ENCODE measurements around the gene DUSP14.
A peak's percentile ranks its signal among the peaks of the same experiment; 100 is the strongest.

Gene DUSP14

DNA sequence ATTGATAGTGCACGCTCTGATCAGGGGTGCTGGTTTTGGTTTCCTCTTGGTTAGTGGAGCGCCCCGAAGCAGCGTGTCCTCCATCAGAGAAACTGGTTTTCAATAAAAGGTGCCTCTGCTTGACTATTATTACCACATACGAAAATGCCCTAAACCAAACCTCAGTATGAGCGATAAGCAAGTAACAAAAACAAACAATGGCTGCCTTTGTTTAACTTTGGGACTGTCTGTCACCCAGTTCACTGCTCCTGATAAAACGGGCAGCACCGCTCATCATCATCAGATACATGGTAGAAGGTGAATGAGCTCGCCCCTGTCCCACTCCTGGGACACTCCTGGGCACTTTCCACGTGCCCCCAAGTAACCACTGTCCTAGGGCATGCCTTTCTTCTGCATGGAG, 24.0 kb downstream of the DUSP14 start:
- no peak for DNase-seq (ENCODE audit: low read depth in 2 of 2)

GRCh38 chr17:37516127-37516571, 26.5 kb downstream of the DUSP14 start:
- no peak for DNase-seq (ENCODE audit: low read depth in 2 of 2)

- no peak for DNase-seq (ENCODE audit: low read depth in 2 of 2)
These were observed 28.2 kb downstream of the DUSP14 start for GRCh38 chr17:37517881-37518280.

GRCh38 chr17:37518826-37519225, 29.1 kb downstream of the DUSP14 start:
- DNase-seq (ENCODE audit: low read depth in 2 of 2), result no peak

DNA sequence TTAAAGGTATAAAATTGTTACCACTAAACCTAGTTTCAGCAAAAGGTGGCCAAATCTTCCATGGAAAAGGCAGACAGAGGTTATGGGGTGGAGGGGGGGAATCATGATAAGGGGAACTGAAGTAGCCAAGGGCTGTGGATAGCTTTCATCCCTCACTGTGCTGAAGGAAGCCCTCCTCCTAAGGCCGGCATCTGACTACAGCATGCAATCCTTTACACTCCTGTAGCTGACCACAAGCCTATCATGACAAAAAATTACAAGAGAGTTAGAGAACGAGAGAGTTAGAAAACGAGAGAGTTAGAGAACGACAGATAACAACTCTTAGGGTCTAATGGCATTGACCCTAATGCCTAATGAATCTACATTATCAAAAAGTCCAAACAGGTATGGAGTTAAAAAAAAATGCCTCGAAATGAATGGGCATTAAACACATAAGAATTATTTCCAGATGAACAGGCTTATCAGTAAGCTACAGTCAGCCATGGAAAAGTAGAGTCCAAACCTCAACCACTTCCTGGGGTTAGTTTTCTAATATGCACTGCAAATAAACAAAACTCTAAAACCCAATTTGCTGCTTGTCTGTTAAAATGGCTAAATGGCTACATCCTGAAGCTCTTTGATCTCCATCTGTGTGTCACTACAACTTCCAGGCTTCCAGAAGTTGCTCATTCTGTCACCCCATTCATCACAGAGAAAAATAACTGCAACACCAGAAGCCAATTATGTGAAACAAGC, 29.7 kb downstream of the DUSP14 start:
- no peak for DNase-seq (ENCODE audit: low read depth in 2 of 2)

- no peak for DNase-seq (ENCODE audit: low read depth in 2 of 2)
These were observed 30.5 kb downstream of the DUSP14 start for GRCh38 chr17:37520174-37520573.

DNA sequence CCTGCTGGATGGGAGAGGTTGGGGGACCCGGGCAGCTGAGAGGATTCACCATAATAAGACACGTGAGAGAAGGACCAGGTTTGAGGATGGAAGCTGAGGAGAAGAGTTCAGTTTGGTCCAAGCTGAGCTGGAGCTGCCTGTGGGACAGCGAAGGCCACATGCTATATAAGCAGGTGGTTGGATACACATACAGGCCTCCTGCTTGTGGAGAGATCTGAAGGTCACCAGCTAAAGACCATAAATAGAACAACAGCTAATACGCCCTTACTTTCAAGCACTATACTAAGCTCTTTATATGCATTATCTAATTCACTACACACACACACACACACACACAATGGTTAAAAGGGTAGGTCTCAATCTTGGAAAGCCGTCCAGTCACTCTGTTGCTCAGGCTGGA, 32.1 kb downstream of the DUSP14 start:
- DNase-seq (ENCODE audit: low read depth in 2 of 2), result no peak

DNA sequence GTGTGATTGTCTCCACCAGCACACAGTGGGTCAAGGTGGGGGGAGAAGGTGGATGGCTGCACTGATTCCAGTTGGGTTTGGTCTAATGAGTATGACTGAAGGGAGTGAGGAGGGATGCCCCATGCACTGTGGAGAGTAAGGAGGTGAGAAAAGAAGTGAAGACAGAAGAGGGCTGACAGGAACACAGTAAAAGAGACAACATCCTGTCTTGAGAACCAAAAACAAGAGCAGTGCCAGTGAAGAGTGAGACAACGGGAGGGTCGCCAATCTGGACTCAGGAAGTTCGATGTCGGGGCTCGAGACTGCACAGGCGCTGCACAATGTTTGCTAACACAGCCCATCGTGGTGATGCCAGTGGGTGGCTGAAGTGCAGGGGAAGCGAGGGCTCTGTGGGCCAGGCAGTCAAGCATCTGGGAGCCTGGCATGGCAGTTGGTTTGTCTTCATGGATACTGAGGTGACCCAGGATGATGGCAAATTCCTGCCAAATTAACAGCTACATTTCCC, 34.1 kb downstream of the DUSP14 start:
- no peak for DNase-seq (ENCODE audit: low read depth in 2 of 2)

DNA sequence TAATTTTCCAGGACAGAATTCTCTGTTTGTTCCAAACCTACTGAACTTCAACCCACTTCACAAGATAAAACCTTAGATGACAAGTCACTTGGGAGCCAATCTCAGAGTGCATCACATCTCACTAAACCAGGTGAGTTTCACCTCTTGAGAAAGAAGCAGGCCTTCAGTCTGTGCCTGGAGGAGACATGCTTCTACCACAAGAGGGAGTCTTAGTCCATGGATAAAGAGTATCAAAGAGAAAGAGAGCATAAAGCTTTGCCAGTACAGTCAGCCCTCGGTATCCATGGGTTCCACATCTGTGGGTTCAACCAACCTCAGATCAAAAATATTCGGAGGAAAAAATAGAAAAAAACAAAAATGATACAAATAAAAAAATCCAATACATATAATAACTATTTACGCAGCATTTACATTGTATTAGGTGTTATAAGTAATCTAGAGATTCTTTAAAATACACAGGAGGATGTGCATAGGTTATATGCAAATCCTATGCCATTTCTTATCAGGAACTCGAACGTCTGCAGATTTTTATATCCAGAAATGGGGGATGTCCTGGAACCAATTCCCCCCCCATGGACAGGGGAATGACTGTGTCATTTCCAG, 37.7 kb downstream of the DUSP14 start:
- DNase-seq (ENCODE audit: low read depth in 2 of 2), result no peak

DNA sequence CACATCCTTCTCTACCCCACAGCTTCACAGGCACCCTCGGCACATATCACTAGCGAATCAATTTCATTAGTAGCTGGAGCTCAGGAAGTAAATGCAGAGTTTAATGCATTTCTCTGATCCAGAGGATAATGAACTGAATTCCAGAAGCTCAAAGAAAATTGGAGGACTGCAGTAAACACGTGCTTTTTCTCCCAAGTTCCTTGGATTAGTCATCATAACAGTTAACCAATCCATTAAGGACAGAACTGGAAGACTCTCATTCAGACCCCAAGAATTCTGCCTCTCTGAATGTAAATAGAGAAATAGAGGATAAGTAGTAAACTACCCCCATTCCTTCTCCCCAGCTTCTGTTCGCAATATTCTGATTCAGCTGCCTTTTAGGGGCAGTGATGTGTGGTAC, 40.7 kb downstream of the DUSP14 start:
- no peak for DNase-seq (ENCODE audit: low read depth in 2 of 2)

- no peak for DNase-seq (ENCODE audit: low read depth in 2 of 2)
These were observed 43.1 kb downstream of the DUSP14 start for GRCh38 chr17:37532756-37533155.

DNA sequence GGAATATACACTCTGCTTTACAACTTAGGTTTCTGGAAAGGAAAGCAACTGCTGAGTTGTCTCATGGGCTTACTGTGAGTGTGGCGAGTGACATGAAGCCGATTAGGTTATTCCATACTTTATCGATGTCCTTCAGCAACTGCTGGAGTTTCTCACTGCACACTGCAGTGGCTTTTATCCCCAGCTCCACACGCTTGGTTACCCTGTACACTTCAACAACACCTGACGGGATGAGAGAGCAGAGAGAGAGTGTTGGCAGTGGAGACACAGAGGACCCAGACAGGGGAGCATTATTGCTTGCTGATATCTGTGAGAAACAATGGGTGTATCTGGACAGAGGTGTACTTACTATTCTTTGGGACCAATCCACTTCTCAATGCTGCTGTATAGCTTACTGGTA, 46.2 kb downstream of the DUSP14 start:
- no peak for DNase-seq (ENCODE audit: low read depth in 2 of 2)

GRCh38 chr17:37538981-37539659, 49.4 kb downstream of the DUSP14 start:
- DNase-seq (ENCODE audit: low read depth in 2 of 2), result no peak

DNA sequence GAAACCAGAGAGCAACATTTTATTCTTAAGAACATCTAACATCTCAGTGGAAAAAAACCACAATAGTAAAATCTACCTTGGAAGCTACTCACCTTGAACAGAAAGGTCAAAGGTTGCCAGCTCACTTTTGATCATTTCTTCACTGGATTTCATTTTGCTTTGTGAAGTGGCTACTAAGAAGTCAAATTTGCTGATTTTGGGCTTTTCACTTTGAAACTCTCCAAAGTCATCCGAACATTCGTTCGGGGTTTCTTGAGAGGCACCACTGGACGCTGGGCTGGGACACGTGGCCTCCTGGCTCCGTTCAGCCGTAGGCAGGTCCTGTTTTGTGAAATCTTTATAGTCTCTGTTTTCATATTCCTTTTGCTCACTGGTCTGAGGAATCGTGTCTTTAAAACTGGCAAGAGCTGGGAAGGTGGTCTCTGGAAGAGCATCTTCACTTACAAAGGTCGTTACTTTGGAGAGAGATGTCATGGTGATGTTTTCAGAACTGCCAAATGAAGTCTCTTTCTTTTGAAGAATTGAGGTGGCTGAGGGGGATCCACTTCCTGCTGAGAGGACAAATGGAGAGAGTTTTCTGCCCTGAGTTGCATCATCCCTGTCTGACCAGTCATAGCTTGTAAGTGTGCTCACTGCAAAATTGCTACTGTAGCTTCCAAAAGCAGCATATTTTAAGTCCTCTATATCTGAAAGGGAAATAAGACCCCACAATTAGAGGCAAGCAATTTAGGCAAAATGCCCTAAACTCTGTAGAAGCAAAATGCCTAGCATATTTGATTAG, 52.4 kb downstream of the DUSP14 start:
- DNase-seq (ENCODE audit: low read depth in 2 of 2), result peak; percentile 43 to 58

DNA sequence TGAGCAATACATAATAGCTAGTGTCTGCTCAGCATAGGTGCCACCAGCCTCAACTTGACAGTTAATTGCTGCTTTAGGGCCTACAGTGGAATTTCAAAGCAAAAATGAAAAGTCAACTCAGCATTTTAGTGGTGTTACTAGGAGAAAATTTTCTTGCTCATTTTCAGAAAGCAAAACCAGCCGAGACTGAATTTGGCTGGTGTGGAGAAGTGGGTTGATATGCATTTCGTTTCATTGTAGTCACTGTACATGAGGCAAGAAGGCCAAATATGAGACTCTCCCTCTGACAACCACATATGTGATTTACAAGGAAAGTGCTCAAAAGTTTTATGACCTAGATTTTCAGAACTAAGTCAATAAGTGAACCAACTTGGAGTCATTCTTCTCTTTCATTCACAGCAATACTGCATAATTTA, 54.0 kb downstream of the DUSP14 start:
- DNase-seq (ENCODE audit: low read depth in 2 of 2), result no peak

- DNase-seq (ENCODE audit: low read depth in 2 of 2), result no peak
These were observed 55.8 kb downstream of the DUSP14 start for GRCh38 chr17:37545486-37545885.

GRCh38 chr17:37546302-37546701, 56.6 kb downstream of the DUSP14 start:
- DNase-seq (ENCODE audit: low read depth in 2 of 2), result peak in 1 of 2 experiments; percentile 28

- DNase-seq (ENCODE audit: low read depth in 2 of 2), result no peak
These were observed 58.3 kb downstream of the DUSP14 start for GRCh38 chr17:37547986-37548385.

- no peak for DNase-seq (ENCODE audit: low read depth in 2 of 2)
These were observed 62.1 kb downstream of the DUSP14 start for GRCh38 chr17:37551788-37552187.

GRCh38 chr17:37553401-37553966, 63.8 kb downstream of the DUSP14 start:
- no peak for DNase-seq (ENCODE audit: low read depth in 2 of 2)

DNA sequence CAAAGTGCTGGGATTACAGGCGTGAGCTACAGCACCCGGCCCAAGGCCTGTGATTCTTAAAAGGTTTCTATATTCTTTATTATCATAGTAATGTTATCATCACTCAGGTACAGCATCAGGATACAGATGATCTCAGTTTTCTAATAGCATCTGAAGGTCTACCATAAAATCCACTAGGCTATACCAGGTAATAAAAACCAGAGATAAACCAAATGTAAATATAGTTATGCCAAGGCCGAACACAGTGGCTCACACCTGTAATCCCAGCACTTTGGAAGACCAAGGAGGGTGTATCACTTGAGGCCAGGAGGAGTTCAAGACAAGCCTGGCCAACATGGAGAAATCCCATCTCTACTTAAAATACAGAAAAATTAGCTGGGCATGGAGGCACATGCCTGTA, 65.7 kb downstream of the DUSP14 start:
- DNase-seq (ENCODE audit: low read depth in 2 of 2), result no peak

DNA sequence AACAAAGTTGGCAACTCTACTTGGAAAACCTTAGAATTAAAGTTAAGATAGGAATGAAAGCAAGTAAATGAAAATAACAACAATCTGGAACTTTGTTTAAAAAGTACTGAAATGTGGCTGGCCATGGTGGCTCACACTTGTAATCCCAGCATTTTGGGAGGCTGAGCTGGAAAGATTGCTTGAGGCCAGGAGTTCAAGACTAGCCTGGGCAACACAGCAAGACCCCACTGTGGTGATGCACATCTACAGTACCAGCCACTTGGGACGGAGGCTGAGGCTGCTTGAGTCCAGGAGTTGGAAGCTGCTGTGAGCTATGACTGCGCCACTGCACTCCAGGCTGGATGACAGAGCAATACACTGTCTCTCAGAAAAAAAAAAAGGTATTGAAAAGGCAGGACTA, 67.8 kb downstream of the DUSP14 start:
- no peak for DNase-seq (ENCODE audit: low read depth in 2 of 2)

Measured in fibroblast of skin of left biceps (primary cell).